ENCODE results near the gene BEAN1.

DNA sequence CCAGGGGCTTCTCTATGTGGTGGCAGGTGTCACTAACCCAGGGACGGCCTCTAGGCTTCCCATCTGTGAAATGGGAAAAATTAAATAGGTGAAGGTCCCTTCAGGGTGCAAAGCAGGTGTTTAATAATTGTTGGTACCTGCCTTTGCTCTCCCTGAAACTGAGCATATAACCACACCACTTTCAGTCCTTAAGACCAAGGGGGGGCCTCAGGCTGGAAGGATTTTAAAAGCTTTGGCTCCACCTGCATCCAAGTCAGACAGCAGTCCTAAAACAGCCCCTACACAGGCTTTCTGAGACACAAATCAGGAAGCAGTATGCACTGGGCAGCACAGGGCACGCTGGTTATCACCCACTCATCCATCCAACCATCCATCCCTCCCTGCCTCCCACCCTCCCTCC, 67.8 kb downstream of the BEAN1 start:
- TF ChIP-seq POLR2A (IDR thresholded peaks at IDR 0.05; ENCODE audit: low read depth, low read length) (no peak), POLR2AphosphoS5 (IDR thresholded peaks at IDR 0.05; ENCODE audit: low read depth, low read length) (no peak), TAF1 (IDR thresholded peaks at IDR 0.05; ENCODE audit: low read depth, low read length) (no peak), PAX5 (IDR thresholded peaks at IDR 0.05; ENCODE audit: insufficient read depth, low read length, severe bottlenecking) (no peak)

All from GM12891 (cell line).